Left ventricle myocardium inferior (tissue), 1 donor: ENCODE data around the gene COPS8. TPM values are rescaled to one million over a fixed set of nuclear protein-coding genes. Genes with fewer than 3 reads are reported as not detected.

Experiments
- DNase-seq: peaks from one replicate; pipeline ENCODE4 v3.0.0-alpha.2; 2020
- H3K27ac ChIP-seq: fragments of 200-600 bp; replicated peaks from 2 replicates; pipeline ENCODE4 v1.8.0; 2021
- H3K27me3 ChIP-seq: fragments of 200-600 bp; 2 replicates; pipeline ENCODE4 v1.8.0; 2021; ENCODE audit warnings: low read depth
- H3K36me3 ChIP-seq: fragments of 200-600 bp; 2 replicates; pipeline ENCODE4 v1.8.0; 2021
- H3K4me1 ChIP-seq: fragments of 200-600 bp; 2 replicates; pipeline ENCODE4 v1.8.0; 2021
- H3K4me3 ChIP-seq: fragments of 200-600 bp; 2 replicates; pipeline ENCODE4 v1.8.0; 2021; ENCODE audit warnings: mild to moderate bottlenecking, moderate library complexity
- H3K9me3 ChIP-seq: fragments of 200-600 bp; replicated peaks from 2 replicates; pipeline ENCODE4 v1.8.0; 2021
- CTCF ChIP-seq: fragments of 200-600 bp; IDR thresholded peaks from 2 replicates; pipeline ENCODE4 v1.8.0; 2021; ENCODE audit warnings: antibody characterized with exemption, mild to moderate bottlenecking, borderline replicate concordance
- intact Hi-C: fragments of 100-400 bp; cut with micrococcal nuclease; formaldehyde crosslinking; loops from one replicate; pipeline ENCODE4 v1.11.0; 2022
- total RNA-seq: library from RNA; stranded (reverse); fragmentation: NEBNext Ultra II Directional; extraction: Animal tissue kit (Norgen Biotek cat#: 25700); gene quantifications from one replicate; pipeline ENCODE4 v1.2.1, GENCODE V29; 2021
- donor health status: DM: no; HTN: yes; CAD: no; lungs with severe emphysema.

The COPS8 gene
- total RNA-seq, 1 donor from 2014 or later = 97.0 TPM

GRCh38 chr2:237096911-237097310 lies 11.2 kb downstream of the COPS8 start:
- TF ChIP-seq CTCF = no peak
- peaks cover 26% of the 10 kb centered on the region for H3K4me1 ChIP-seq
- no peak for DNase-seq
- no peak overlapping the region for H3K4me3 ChIP-seq
- no peak overlapping the region for H3K27ac ChIP-seq
- no peaks in the 10 kb centered on the region for H3K27me3 ChIP-seq
- no peaks in the 10 kb centered on the region for H3K9me3 ChIP-seq
- peaks cover 77% of the 10 kb centered on the region for H3K36me3 ChIP-seq
- intact Hi-C loops = no loop called here

- Histone ChIP-seq H3K9me3 (no peaks in the 10 kb centered on the region), H3K36me3 (peaks cover 79% of the 10 kb centered on the region), H3K27ac (no peak overlapping the region), H3K4me3 (no peak overlapping the region), H3K4me1 (peaks cover 21% of the 10 kb centered on the region), H3K27me3 (no peaks in the 10 kb centered on the region)
- TF ChIP-seq CTCF = no peak
- DNase-seq = no peak
- intact Hi-C loops = no loop called here
Measured at GRCh38 chr2:237097326-237097910, 11.7 kb downstream of the COPS8 start.

DNA sequence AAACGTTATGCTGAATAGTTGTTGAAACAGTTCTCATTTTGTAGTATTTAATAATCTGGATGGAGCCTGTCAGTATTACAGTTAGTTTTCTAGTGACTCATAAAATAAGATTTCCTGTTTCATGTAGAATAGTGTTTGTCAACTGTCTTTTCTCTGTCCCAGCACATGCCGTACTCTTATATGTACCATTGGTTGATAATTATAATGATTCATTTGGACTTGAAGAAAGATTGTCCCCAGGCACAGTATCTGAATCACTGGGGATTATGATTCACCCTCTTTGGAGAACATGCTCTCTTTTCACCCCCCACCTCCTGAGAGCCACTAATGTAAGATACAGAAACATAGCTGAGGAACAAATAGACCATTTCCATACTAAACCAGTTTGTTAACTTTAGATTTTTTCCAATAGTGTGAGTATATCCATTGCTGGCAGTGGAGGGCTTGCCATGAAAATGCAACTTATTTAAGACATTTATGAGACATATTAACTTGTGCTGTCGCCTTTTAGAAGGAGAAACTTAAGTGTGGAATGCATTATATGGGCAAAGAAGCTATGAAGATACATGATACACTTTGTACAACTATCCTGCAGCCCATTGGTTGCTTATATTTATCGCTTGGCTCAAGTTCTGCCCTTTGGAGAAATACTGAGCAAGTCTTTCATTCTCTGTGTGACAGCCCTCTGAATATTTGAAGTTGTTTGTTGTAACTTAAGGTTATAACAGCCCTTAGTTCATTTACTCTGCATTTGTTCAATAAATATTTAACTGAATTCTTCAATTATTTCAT lies 12.4 kb downstream of the COPS8 start:
- no peak overlapping the region for H3K4me3 ChIP-seq
- no peaks in the 10 kb centered on the region for H3K9me3 ChIP-seq
- no peak overlapping the region for H3K27ac ChIP-seq
- no peak for TF ChIP-seq CTCF
- H3K27me3 ChIP-seq = no peaks in the 10 kb centered on the region
- intact Hi-C loops = no loop called here
- H3K36me3 ChIP-seq = peaks cover 84% of the 10 kb centered on the region
- DNase-seq = no peak
- peaks cover 14% of the 10 kb centered on the region for H3K4me1 ChIP-seq

GRCh38 chr2:237099804-237100203 lies 14.1 kb downstream of the COPS8 start:
- no peak for DNase-seq
- H3K4me1 ChIP-seq = peaks cover 4% of the 10 kb centered on the region
- TF ChIP-seq CTCF = no peak
- intact Hi-C loops = no loop called here
- peaks cover 81% of the 10 kb centered on the region for H3K36me3 ChIP-seq
- no peak overlapping the region for H3K4me3 ChIP-seq
- H3K27me3 ChIP-seq = no peaks in the 10 kb centered on the region
- H3K27ac ChIP-seq = no peak overlapping the region
- H3K9me3 ChIP-seq = no peaks in the 10 kb centered on the region

DNA sequence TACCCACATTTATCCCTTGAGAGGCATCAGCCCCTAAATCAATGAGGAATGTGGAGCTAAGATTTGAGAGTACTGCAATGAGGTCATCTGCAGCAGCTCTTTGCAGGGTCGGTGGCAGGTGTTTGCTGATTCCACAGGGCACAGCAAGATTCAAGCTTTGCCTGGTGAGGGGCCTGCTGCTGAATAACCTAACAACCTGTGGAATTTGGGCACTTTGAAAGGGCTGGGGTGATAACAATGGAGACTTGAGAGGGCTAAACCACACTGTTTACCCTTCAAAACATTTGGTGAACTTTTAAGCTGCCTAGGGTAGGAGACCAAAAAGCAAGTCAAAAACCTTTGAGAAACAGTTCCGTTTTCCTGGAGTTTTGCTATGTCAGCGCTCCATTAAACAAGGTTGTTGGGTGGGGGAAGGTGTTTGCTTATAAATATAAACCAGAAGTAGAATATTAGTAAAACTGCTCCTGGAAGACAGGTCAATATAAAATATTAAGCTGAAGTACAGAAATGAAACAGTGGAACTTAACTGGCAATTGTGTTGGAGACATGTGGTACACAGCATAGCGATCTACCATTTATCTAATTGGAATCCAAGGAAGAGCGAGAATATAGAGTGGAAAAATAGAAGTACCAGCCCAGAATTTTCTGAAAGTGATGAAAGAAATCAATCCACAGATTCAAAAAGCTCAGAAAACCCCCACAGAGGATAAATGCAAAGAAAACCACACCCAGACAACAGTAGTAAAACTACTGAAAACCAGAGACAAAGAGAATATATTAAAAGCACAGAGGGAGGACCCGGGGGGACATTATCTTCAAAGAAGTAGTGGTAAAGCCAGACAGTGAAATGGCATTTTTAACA lies 15.7 kb downstream of the COPS8 start:
- no peak for DNase-seq
- Histone ChIP-seq H3K4me3 (no peak overlapping the region), H3K36me3 (peaks cover 71% of the 10 kb centered on the region), H3K9me3 (no peaks in the 10 kb centered on the region), H3K27ac (no peak overlapping the region), H3K27me3 (no peaks in the 10 kb centered on the region), H3K4me1 (no peaks in the 10 kb centered on the region)
- intact Hi-C loops = no loop called here
- TF ChIP-seq CTCF = no peak
